Activated naive CD4-positive, alpha-beta T cell treated with anti-CD3 and anti-CD28 coated beads, Interleukin-2, amount 10 ng/mL, durations not matched to agents 7 days and 5 days (primary cell): ENCODE data around the gene SPATA21.
A peak's percentile ranks its signal among the peaks of the same experiment; 100 is the strongest.

ENCODE experiments used
- CTCF ChIA-PET: fragments of 350-600 bp; sonication (Branson Sonifier 250); formaldehyde crosslinking; loops from one replicate; lab custom pipeline; 2021; ENCODE audit warnings: antibody characterized with exemption; lab: Charles Lee
- DNase-seq: peaks from one replicate; pipeline ENCODE4 v3.0.0-alpha.2; 2020
- H3K27ac Mint-ChIP-seq: one replicate; pipeline ENCODE4 v1.8.0; 2021; ENCODE audit warnings: mild to moderate bottlenecking, moderate library complexity, mixed read lengths
- H3K27me3 Mint-ChIP-seq: one replicate; pipeline ENCODE4 v1.8.0; 2021; ENCODE audit warnings: mild to moderate bottlenecking, mixed read lengths
- H3K36me3 Mint-ChIP-seq: one replicate; pipeline ENCODE4 v1.8.0; 2021; ENCODE audit warnings: mixed read lengths
- H3K4me1 Mint-ChIP-seq: one replicate; pipeline ENCODE4 v1.8.0; 2021; ENCODE audit warnings: mixed read lengths
- H3K4me3 Mint-ChIP-seq: one replicate; pipeline ENCODE4 v1.8.0; 2021; ENCODE audit warnings: mild to moderate bottlenecking, moderate library complexity, mixed read lengths
- H3K9me3 Mint-ChIP-seq: one replicate; pipeline ENCODE4 v1.8.0; 2021; ENCODE audit warnings: mixed read lengths

The SPATA21 gene

DNA sequence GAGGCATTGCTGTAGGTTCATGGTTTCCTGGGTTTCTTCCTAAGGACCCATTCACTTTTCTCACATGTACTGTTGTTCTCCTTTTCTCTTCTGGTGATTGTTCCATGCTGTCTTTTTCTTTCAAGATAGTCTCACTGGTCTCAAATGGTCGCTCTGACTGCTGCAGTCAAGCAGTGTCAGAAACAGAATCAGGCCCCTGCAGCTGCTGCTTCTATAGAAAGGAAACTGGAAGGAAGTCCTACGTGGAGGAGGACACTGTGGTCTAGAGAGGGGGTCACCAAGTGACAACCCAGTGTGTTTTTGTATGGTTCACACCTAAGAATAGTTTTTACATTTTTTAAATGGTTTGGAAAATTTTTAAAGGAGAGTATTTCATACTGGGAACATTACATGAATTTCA, 5.7 kb upstream of the SPATA21 start:
- Mint-ChIP-seq H3K27ac (peak overlapping the region; percentile 89), H3K4me1 (peaks cover 49% of the 10 kb centered on the region), H3K36me3 (peaks cover 39% of the 10 kb centered on the region), H3K27me3 (peaks cover 6% of the 10 kb centered on the region), H3K9me3 (no peaks in the 10 kb centered on the region), H3K4me3 (peak overlapping the region; percentile 87)
- CTCF ChIA-PET, result no interaction called here
- DNase-seq, result no peak

DNA sequence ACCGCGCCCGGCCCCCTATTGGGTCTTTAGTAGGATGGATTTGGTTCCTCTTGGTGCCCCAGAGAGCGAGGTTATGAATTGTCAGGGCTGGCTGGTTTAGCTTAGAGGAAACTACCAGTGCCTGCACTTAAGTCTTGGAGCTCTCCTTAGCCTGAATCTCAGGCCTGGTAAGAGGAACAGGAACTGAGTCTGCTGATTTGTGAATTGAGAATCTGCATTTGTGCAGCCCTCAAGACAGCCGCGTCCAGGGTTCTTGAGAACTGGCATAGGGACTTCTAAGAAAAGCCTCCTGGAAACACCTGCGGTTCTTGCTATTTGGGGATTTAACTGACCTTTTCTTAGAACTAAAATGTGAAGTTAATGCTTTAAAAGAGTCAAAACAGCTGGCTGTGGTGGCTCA, 5.0 kb upstream of the SPATA21 start:
- peak overlapping the region; percentile 89 for H3K27ac Mint-ChIP-seq
- peaks cover 45% of the 10 kb centered on the region for H3K4me1 Mint-ChIP-seq
- no peaks in the 10 kb centered on the region for H3K9me3 Mint-ChIP-seq
- CTCF ChIA-PET, result interaction anchor here (1.0 kb wide), 1 partner anchor 21 kb away, joined by 3 read pairs; no protein-coding TSS in a partner anchor
- peak overlapping the region; percentile 87 for H3K4me3 Mint-ChIP-seq
- H3K27me3 Mint-ChIP-seq, result peaks cover 9% of the 10 kb centered on the region
- DNase-seq, result no peak
- H3K36me3 Mint-ChIP-seq, result peaks cover 33% of the 10 kb centered on the region

DNA sequence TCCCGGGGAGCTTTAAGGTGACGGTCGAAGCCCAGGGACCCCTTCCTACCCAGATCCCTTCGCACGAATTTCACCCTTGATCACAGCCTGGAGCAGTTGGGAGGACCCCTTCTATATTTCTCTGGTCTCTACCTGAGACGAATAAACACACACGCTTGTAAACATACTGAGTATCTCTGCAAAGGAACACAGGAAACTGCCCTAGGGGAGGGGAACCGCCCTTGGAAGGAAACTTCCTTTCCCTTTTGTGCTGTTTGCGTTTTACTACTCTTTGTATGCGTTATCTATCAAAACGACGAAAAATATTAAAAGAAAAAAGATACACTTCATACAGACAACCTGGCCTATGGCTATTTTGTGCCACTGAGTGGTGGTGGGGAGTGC, 4.0 kb upstream of the SPATA21 start:
- Mint-ChIP-seq H3K9me3 (no peaks in the 10 kb centered on the region), H3K36me3 (peaks cover 32% of the 10 kb centered on the region), H3K27ac (peak overlapping the region; percentile 89), H3K27me3 (peaks cover 13% of the 10 kb centered on the region), H3K4me1 (peaks cover 45% of the 10 kb centered on the region), H3K4me3 (peak overlapping the region; percentile 87)
- CTCF ChIA-PET, result interaction anchor here (0.9 to 2.0 kb wide), 7 partner anchors 11 to 77 kb away, joined by 3 to 12 read pairs (median 5); no protein-coding TSS in a partner anchor
- DNase-seq, result no peak

DNA sequence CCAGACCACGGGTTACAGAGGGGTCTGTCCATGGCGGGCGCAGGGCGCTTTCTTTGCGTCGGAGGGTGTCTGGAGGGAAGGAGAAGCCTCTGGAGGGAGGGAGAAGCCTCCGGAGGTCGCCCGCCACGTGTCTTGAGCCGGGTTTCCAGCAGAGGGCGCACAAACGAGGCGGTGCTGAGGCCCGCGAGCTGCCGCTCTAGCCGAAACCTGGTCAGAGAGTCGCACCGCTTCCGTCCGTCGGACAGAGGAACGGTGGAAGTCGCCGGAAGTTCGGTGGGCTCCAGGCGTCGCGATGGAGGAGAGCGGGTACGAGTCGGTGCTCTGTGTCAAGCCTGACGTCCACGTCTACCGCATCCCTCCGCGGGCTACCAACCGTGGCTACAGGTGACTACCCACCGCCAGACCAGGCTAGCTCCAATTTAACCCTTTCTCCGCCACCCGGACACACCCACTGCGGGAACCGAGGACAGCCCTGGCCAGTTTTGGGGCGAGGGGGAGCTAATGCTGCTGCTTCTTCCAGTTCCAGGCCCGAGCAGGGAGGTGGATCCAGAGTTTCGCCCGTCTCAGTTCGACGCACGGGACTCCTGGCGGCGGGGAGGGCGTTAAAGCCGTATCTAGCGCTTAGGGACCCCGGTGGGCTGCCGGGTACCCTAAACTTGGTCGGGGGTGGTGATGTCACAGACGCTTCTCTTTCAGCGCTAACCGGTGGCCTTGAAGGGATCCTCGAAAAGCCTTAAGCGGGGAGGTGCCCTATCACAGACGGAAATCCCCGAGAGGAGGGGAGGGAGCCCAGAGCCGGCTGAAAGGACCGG, 3.5 kb upstream of the SPATA21 start, which contains the start of gene NECAP2:
Gene NECAP2, plus strand, starts transcription at position 255 of the 812 bp plus-strand sequence. Its CDS starts 38 bp downstream, at position 293.
- Mint-ChIP-seq H3K27ac (peak within 1 kb of the TSS; percentile 89), H3K4me1 (peaks cover 45% of the 10 kb centered on the region), H3K9me3 (no peaks in the 10 kb centered on the region), H3K36me3 (peaks cover 32% of the 10 kb centered on the region), H3K4me3 (peak within 1 kb of the TSS; percentile 87), H3K27me3 (peaks cover 13% of the 10 kb centered on the region)
- peak; percentile 95 for DNase-seq
- CTCF ChIA-PET, result interaction anchor here (0.9 to 2.0 kb wide), 12 partner anchors 10 to 180 kb away, joined by 3 to 12 read pairs (median 4); no protein-coding TSS in a partner anchor

DNA sequence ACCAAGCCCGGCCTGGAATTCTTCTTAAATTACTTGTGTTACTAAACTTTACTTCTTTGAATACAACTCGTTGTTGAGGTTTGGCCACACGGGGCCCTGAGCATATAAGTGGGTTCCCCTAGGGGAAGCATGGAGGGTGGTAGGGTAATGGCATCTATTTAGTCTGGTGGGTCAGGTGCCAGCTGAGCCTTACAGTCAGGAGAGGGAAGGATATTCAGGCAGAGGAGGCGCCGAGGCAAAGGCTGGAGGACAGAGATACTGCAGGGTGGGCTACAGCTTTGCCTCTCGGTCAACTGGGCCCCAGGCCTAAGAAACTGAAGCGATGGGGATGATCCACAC, 2.9 kb upstream of the SPATA21 start:
- Mint-ChIP-seq H3K4me1 (peaks cover 45% of the 10 kb centered on the region), H3K9me3 (no peaks in the 10 kb centered on the region), H3K27me3 (peaks cover 18% of the 10 kb centered on the region), H3K4me3 (peak overlapping the region; percentile 87), H3K27ac (peak overlapping the region; percentile 89), H3K36me3 (peaks cover 29% of the 10 kb centered on the region)
- no peak for DNase-seq
- CTCF ChIA-PET, result interaction anchor here (1.1 to 2.0 kb wide), 10 partner anchors 9 to 181 kb away, joined by 3 to 12 read pairs (median 4); no protein-coding TSS in a partner anchor

DNA sequence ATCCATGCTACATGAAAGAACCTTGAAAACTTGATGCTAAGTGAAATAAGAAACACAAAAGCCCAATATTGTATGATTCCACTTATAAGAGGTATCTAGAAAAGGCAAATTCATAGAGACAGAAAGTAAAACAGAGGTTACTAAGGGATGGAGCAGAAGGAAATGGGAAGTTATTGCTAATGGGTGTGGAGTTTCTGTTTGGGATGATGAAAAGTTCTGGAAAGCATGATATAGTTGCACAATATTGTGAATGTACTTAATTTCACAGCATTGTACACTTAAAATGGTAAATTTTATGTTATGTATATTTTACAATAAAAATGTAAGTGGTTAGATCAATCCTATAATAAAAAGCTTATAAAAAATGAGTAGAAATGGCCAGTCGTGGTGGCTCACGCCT, 1.7 kb upstream of the SPATA21 start:
- no peak for DNase-seq
- peaks cover 36% of the 10 kb centered on the region for H3K4me1 Mint-ChIP-seq
- peaks cover 23% of the 10 kb centered on the region for H3K27me3 Mint-ChIP-seq
- no peaks in the 10 kb centered on the region for H3K9me3 Mint-ChIP-seq
- no peak overlapping the region for H3K27ac Mint-ChIP-seq
- CTCF ChIA-PET, result no interaction called here
- H3K36me3 Mint-ChIP-seq, result peaks cover 21% of the 10 kb centered on the region
- peak overlapping the region; percentile 39 for H3K4me3 Mint-ChIP-seq

DNA sequence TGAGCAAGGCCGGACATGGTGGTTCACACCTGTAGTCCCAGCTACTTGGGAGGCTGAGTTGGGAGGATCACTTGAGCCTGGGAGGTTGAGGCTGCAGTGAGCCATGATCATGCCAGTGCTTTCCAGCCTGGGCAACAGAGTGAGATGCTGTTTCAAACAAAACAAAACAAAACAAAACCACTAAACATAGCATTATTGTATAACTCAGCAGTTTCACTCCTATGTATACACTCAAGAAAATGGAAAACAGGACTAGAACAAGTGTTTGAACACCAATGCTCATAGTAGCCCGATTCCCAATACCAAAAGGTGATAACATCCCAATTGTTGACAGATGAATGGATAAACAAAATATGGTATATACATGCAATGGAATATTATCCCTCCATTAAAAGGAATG, 1.3 kb upstream of the SPATA21 start:
- no peak for DNase-seq
- CTCF ChIA-PET, result no interaction called here
- H3K4me3 Mint-ChIP-seq, result no peak overlapping the region
- H3K9me3 Mint-ChIP-seq, result no peaks in the 10 kb centered on the region
- H3K27me3 Mint-ChIP-seq, result peaks cover 25% of the 10 kb centered on the region
- peaks cover 18% of the 10 kb centered on the region for H3K36me3 Mint-ChIP-seq
- peaks cover 32% of the 10 kb centered on the region for H3K4me1 Mint-ChIP-seq
- H3K27ac Mint-ChIP-seq, result no peak overlapping the region

DNA sequence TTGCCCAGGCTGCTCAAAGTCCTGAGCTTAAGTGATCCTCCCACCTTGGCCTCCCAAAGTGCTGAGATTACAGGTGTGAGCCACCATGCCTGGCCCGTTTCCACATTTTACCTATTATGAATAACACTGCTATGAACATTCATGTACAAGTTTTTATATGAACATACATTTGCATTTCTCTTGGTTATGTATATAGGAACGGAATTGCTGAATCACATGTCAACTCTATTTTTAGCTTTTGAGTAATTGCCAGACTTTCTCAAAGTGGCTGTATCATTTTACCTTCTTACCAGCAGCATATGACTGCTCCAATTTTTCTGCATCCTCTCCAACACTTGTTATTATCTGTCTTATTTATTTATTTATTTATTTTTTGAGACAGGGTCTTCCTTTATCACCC, 2.7 kb downstream of the SPATA21 start:
- no peak for DNase-seq
- H3K27ac Mint-ChIP-seq, result no peak overlapping the region
- no peaks in the 10 kb centered on the region for H3K36me3 Mint-ChIP-seq
- peaks cover 4% of the 10 kb centered on the region for H3K4me1 Mint-ChIP-seq
- peaks cover 53% of the 10 kb centered on the region for H3K27me3 Mint-ChIP-seq
- H3K9me3 Mint-ChIP-seq, result no peaks in the 10 kb centered on the region
- H3K4me3 Mint-ChIP-seq, result no peak overlapping the region
- CTCF ChIA-PET, result interaction anchor here (1.7 kb wide), 1 partner anchor 10 kb away, joined by 4 read pairs; no protein-coding TSS in a partner anchor

DNA sequence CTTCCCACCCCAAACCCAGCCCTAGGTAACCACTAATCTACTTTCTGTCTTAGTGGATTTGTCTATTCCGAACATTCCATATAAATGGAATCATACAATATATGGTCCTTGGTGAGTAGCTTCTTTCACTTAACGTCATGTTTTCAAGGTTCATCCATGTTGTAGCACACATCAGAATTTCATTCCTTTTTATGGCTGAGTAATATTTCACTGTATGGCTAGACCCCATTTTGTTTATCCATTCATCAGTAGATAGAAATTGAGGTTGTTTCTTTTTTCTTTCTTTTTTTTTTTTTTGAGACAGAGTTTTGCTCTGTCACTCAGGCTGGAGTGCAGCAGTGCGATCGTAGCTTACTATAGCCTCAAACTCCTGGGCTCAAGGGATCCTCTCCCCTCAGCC, 3.2 kb downstream of the SPATA21 start:
- H3K27ac Mint-ChIP-seq, result no peak overlapping the region
- no peak overlapping the region for H3K4me3 Mint-ChIP-seq
- peaks cover 53% of the 10 kb centered on the region for H3K27me3 Mint-ChIP-seq
- DNase-seq, result no peak
- H3K9me3 Mint-ChIP-seq, result no peaks in the 10 kb centered on the region
- H3K36me3 Mint-ChIP-seq, result no peaks in the 10 kb centered on the region
- CTCF ChIA-PET, result interaction anchor here (1.7 kb wide), 1 partner anchor 10 kb away, joined by 4 read pairs; no protein-coding TSS in a partner anchor
- H3K4me1 Mint-ChIP-seq, result peaks cover 3% of the 10 kb centered on the region

DNA sequence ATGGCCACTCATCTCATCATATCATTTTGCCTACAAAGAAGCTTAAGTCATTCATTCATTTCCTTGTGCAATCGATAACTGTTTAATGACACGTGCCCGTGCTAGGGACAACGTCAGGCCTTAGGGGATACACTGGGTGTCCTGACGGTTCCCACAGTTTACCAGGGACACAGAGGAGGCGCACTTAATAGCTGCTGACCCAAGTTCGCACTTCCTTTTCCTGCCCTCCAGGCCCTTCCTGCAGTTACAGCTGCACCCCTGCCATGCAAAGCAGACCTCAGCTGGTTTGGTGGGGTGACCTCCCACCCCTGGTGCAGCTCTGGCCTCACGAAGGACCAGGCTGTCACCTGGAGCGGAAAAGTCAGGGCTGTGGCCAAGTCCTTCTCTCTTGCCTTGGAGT, 4.2 kb downstream of the SPATA21 start:
- no peaks in the 10 kb centered on the region for H3K36me3 Mint-ChIP-seq
- H3K4me1 Mint-ChIP-seq, result no peaks in the 10 kb centered on the region
- DNase-seq, result no peak
- H3K27me3 Mint-ChIP-seq, result peaks cover 48% of the 10 kb centered on the region
- no peak overlapping the region for H3K4me3 Mint-ChIP-seq
- no peaks in the 10 kb centered on the region for H3K9me3 Mint-ChIP-seq
- CTCF ChIA-PET, result no interaction called here
- no peak overlapping the region for H3K27ac Mint-ChIP-seq

DNA sequence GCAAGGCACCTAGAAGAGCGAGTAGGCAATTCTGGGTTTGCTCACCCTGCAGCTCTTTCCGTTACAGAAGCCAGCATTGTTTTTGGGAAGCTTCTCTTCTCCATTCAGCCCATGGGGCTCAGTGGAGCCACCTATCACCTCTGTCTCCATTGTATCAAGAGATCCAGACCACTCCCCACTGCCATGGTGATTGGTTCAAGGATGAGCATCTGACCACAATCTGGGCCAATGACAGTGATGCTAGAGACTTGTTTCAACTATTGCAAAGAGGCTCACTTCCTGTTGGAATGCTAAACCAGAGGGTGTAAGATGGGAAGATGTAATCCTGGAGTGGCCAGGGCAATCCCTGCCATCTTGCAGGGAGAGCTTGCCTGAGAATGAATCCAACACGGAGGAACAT, 6.6 kb downstream of the SPATA21 start:
- Mint-ChIP-seq H3K9me3 (no peaks in the 10 kb centered on the region), H3K36me3 (no peaks in the 10 kb centered on the region), H3K27me3 (peaks cover 41% of the 10 kb centered on the region), H3K4me1 (no peaks in the 10 kb centered on the region), H3K27ac (no peak overlapping the region), H3K4me3 (no peak overlapping the region)
- CTCF ChIA-PET, result interaction anchor here (1.6 kb wide), 1 partner anchor 10 kb away, joined by 11 read pairs; the partner anchor contains the start of gene NECAP2
- no peak for DNase-seq

DNA sequence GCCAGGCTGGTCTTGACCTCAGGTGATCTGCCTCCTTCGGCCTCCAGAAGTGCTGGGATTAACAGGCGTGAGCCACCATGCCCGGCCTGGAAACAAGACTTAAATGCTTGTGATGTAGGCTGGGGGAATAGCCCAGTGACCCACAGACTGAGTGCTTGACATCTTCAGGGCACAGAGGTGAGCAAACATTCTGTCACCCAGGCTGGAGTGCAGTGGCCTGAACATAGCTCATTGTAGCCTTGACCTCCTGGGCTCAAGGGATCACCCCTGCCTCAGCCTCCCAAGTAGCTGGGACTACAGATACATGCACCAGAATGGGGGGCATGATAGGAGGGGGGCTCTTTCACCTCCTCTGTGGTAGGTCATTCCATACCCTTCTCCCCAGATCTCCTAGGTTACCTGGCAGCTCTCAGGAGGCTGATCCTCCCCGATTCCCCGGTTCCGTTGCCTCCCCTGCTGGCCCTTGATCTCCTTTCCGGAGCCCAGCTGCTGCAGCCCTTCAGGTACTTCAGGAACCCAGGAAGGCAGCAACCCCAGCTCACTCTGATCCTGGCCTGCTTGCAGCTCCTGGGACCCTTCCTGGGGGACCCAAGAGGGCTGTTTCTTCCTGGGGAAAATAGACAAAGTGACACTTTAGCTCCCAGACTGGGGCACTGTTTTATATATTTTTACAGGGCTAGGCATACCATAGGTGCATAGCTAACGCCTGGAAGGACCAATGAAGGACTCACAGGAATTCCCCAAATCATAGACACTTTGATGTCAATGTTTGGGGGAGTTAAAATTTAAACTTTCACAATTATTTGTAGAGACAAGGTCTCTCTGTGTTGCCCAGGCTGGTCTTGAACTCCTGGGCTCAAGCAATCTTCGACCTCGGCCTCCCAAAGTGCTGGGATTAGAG, 11.8 kb downstream of the SPATA21 start:
- CTCF ChIA-PET, result interaction anchor here (1.2 kb wide), 1 partner anchor 15 kb away, joined by 5 read pairs; the partner anchor contains the start of gene NECAP2
- H3K9me3 Mint-ChIP-seq, result no peaks in the 10 kb centered on the region
- no peak overlapping the region for H3K4me3 Mint-ChIP-seq
- H3K27ac Mint-ChIP-seq, result no peak overlapping the region
- peaks cover 23% of the 10 kb centered on the region for H3K4me1 Mint-ChIP-seq
- no peak for DNase-seq
- no peaks in the 10 kb centered on the region for H3K36me3 Mint-ChIP-seq
- peaks cover 6% of the 10 kb centered on the region for H3K27me3 Mint-ChIP-seq

DNA sequence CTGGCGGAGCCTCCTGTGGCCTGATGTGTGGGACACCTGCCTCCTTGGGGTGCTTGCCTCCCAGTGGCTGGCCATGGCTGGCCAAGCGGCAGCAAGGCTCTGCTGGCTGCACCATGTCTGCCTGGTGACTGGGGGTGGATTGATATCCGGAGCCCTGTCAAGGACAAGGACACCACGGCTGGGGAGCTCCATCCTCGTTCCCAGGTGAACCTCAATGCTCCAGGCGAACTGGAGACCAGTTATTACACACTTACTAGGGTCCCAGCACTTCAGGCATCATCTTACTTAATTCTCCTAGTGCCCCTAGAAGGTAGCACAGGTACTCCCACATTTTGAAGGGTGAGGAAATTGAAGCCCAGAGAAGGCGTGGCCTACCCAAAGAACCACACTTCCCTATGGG, 15.2 kb downstream of the SPATA21 start:
- CTCF ChIA-PET, result interaction anchor here (0.7 to 2.6 kb wide), 2 partner anchors 18 to 50 kb away, joined by 4 to 12 read pairs; partner anchors contain the start of gene NECAP2
- peak overlapping the region; percentile 92 for H3K27ac Mint-ChIP-seq
- H3K9me3 Mint-ChIP-seq, result no peaks in the 10 kb centered on the region
- H3K4me1 Mint-ChIP-seq, result peaks cover 46% of the 10 kb centered on the region
- no peak for DNase-seq
- H3K4me3 Mint-ChIP-seq, result no peak overlapping the region
- peaks cover 11% of the 10 kb centered on the region for H3K27me3 Mint-ChIP-seq
- H3K36me3 Mint-ChIP-seq, result peaks cover 1% of the 10 kb centered on the region

DNA sequence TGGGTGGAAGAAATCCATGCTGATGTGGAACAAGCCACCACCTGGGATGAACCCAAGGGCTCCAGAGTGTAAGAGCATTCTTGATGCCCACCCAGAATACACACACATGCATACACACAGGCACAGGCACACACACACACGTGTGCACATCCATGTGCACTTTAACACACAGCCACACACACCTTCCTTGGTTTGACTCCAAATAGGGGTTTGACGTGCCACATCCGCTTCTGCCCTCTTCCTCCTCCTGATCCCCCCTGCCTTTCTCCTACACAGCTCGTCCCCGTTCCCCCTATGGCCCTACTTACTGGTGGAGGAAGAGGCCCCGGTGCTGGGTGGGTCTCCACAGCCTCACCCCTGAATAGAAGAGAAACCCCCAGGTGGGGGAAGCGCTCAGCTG, 16.0 kb downstream of the SPATA21 start:
- peak overlapping the region; percentile 15 for H3K4me3 Mint-ChIP-seq
- H3K4me1 Mint-ChIP-seq, result peaks cover 46% of the 10 kb centered on the region
- CTCF ChIA-PET, result interaction anchor here (0.8 to 2.6 kb wide), 3 partner anchors 19 to 34 kb away, joined by 3 to 12 read pairs (median 3); partner anchors contain the start of gene NECAP2
- H3K36me3 Mint-ChIP-seq, result peaks cover 1% of the 10 kb centered on the region
- peak; percentile 38 for DNase-seq
- H3K27me3 Mint-ChIP-seq, result peaks cover 11% of the 10 kb centered on the region
- H3K9me3 Mint-ChIP-seq, result no peaks in the 10 kb centered on the region
- peak overlapping the region; percentile 92 for H3K27ac Mint-ChIP-seq
